ENCODE measurements around the gene IGSF22.

Gene IGSF22

GRCh38 chr11:18743365-18743764 lies 17.4 kb upstream of the IGSF22 start:
- no peak for DNase-seq

GRCh38 chr11:18741783-18742182 lies 15.8 kb upstream of the IGSF22 start:
- no peak for DNase-seq

GRCh38 chr11:18739685-18740084 lies 13.7 kb upstream of the IGSF22 start:
- no peak for DNase-seq

DNA sequence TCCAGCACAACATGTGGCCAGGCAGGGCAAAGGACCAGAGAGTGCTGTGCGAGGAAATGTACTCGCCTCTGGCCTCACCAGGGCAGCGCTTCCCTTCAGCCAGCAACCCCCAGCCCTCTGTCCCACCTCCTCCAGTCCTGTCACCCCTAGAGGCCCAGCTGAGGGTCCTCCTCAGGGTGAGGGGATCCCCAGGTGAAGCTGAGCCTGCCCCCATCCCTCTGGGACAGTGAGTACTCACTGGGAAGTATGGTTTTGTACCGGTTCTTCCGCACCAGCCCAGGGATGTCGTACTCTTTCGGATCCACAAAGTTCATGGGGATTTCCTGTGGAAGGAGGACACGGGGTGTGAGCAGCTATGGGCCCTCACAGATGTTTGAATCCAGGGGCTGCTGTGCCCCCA lies 11.7 kb upstream of the IGSF22 start:
- DNase-seq: no peak

GRCh38 chr11:18736590-18737148 lies 10.7 kb upstream of the IGSF22 start:
- DNase-seq: no peak

GRCh38 chr11:18733202-18733601 lies 7.2 kb upstream of the IGSF22 start:
- no peak for DNase-seq

- peak; percentile 35 to 39 for DNase-seq
Observed at GRCh38 chr11:18731949-18732821, 6.2 kb upstream of the IGSF22 start.

- no peak for DNase-seq
Observed at GRCh38 chr11:18731441-18731840, 5.5 kb upstream of the IGSF22 start.

GRCh38 chr11:18730020-18730419 lies 4.0 kb upstream of the IGSF22 start:
- no peak for DNase-seq

DNA sequence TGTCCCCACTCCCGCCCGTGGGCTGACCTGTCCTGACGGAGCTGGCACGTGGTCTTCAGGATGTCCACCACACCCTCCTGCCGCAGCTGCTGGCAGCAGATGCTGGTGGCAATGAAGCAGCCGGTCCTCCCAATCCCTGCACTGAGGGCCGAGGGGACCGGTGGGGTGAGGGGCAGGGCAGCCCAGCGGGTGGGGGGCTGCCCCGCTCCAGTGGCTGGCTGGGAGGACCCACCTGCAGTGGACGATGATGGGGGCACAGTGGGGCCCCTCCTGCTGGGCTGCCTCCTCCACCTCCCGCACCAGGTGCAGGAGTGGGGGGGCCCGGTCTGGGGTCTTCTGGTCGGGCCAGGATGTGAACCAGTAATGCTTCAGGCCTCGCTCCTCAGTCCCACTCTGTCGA lies 3.4 kb upstream of the IGSF22 start:
- no peak for DNase-seq

GRCh38 chr11:18728658-18729057 lies 2.7 kb upstream of the IGSF22 start:
- DNase-seq: no peak

- peak in 1 of 2 experiments; percentile 23 for DNase-seq
Observed at GRCh38 chr11:18727479-18728236, 1.7 kb upstream of the IGSF22 start.

- DNase-seq: no peak
Observed at GRCh38 chr11:18723991-18724390, 2.0 kb downstream of the IGSF22 start.

DNA sequence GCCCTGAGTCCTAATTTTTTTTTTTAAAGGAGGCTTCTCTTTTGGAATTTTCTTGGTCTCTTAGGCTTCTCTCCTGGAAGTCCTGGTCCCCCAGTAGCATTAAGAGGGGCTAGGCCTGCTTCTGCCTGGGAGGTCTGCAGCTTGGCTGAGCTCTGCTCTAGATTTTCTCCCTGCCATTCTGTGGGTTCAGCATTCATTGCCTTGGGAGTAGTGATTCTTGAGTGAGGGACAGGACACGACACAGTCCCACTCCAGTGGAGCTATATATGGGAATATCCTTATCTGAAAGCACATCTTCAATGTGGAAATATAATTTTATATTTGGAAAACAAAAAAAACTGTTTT lies 3.7 kb downstream of the IGSF22 start:
- no peak for DNase-seq

- peak; percentile 40 to 41 for DNase-seq
Observed at GRCh38 chr11:18721561-18722292, 4.3 kb downstream of the IGSF22 start.

GRCh38 chr11:18720808-18721560 lies 5.0 kb downstream of the IGSF22 start:
- peak; percentile 70 to 89 for DNase-seq

DNA sequence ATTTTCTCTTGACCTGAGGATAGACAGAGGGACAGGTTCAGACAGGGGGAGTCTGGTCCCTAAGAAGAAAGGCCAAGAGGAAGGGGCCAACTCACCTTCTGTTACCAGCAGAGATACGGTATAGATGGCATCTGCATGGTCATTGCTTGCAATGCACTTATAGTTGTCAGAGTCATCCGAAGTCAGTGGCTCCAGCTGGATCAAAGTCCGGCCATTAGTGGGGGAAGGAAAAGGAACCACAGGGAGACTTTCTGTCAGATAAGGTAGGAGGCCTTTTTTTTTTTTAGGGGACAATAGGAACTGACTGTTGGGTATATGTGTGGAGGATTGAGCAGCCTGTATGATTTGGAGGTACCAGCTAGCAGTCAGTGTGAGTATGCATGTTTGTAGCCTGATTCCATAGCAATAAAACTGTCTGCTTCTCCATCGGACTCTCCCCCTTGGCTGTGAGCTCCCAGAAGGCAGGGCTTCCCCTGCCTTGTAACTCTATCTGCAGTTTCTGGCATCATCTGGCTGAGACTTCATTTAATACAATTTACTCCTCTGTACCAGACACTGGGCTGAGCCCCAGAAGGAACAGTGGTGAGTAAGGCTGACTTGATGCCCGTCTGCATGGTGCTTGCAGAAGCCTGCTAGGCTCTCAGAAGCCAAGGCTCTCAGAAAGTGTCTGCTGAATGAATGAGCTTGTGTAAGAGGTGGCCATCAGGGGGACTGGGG lies 5.7 kb downstream of the IGSF22 start:
- DNase-seq: no peak

GRCh38 chr11:18715476-18715875 lies 10.5 kb downstream of the IGSF22 start:
- no peak for DNase-seq

GRCh38 chr11:18714443-18714780 lies 11.6 kb downstream of the IGSF22 start:
- DNase-seq: no peak

DNA sequence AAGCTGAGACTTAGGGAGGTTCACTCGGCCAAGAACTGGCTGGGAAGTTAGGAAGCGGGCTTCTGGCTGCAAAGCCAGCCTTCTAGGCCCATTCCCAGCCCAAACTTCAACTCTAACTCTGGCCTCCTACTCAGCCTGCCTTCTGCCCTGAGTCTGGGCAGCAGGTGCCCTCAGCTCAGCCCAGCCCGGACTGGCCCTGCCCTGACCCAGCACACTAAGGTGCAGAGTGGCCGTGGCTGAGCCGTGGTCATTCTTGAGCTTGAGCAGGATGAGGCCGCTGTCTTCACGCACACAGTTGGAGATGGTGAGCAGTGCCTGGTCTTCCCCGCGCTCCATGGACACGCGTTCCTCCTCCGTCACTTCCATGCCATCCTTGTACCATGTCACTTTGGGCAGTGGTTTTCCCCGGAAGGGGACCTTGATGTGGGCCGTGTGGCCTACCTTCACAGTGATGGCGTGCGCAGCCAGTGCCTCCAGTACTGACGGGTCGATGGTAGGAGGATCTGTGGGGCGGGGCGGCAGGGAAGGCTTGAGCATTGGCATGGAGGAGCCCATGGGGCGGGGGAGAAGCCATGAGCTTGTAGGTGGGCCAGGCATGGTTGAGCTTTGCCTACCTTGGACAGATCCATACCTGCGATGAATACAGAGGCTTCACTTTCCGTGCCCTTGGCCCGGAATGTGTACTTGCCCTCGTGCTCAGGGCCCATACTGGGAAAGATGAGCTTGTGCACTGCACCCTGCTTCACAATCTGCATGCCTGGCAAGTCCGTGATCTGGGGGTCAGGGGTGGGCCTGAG lies 12.1 kb downstream of the IGSF22 start:
- DNase-seq: no peak

- DNase-seq: no peak
Observed at GRCh38 chr11:18710545-18710944, 15.4 kb downstream of the IGSF22 start.
